B cell (primary cell): ENCODE results near the gene DROSHA. TPM values are rescaled to one million over a fixed set of nuclear protein-coding genes. Genes with fewer than 3 reads are reported as not detected.

Source experiments
- ATAC-seq: fragments of 200-7000 bp; cut with Tn5 transposase; one replicate; pipeline ENCODE4 v1.10.0; 2021; ENCODE audit warnings: low read depth, mild to moderate bottlenecking, moderate number of reproducible peaks, moderate library complexity
- CTCF ChIA-PET: fragments of 350-600 bp; sonication (Branson Sonifier 250); formaldehyde crosslinking; loops from one replicate; lab custom pipeline; 2021; ENCODE audit warnings: antibody characterized with exemption, inconsistent platforms; lab: Charles Lee
- POLR2A ChIA-PET: fragments of 350-600 bp; sonication (Branson Sonifier 250); formaldehyde crosslinking; loops from one replicate; lab custom pipeline; 2021; ENCODE audit warnings: antibody characterized with exemption; lab: Charles Lee
- DNase-seq: peaks from one replicate; pipeline ENCODE4 v3.0.0; 2013
- H2AFZ ChIP-seq: 2 replicates; pipeline ENCODE4 v1.6.1; 2012; ENCODE audit warnings: mild to moderate bottlenecking, low read depth, low read length; ENCODE audit not compliant: insufficient read depth, poor library complexity, severe bottlenecking
- H3K27ac ChIP-seq, 2 donors: 1 replicate in 1 of 2; 2 replicates in 1 of 2; pipeline ENCODE4 v1.5.1; 2012 to 2013; ENCODE audit warnings: low read length in 2 of 2, mild to moderate bottlenecking in 2 of 2, moderate library complexity in 1 of 2
- H3K27me3 ChIP-seq, 4 experiments: fragments of 200-600 bp in 1 of 4; sonication (generic) in 1 of 4; replicated peaks in 1 of 4; 1 replicate in 2 of 4; 2 replicates in 2 of 4; pipeline versions ENCODE4 v1.6.1 to v1.7.0; 2013 to 2016; ENCODE audit warnings: low read length in 3 of 4, mild to moderate bottlenecking in 2 of 4, mixed read lengths in 1 of 4, moderate library complexity in 1 of 4; ENCODE audit not compliant: insufficient read depth in 4 of 4, control insufficient read depth in 3 of 4; ENCODE audit errors: control extremely low read depth in 1 of 4
- H3K36me3 ChIP-seq, 2 experiments: replicated peaks in 1 of 2; 1 replicate in 1 of 2; 2 replicates in 1 of 2; pipeline versions ENCODE4 v1.6.1 to v1.7.1; 2013; ENCODE audit warnings: low read length in 1 of 2; ENCODE audit not compliant: insufficient read depth in 2 of 2, control insufficient read depth in 1 of 2; ENCODE audit errors: control extremely low read depth in 1 of 2, extremely low read depth in 1 of 2
- H3K4me1 ChIP-seq, 2 donors: fragments of 200-600 bp in 1 of 2; sonication (generic) in 1 of 2; 1 replicate in 1 of 2; 2 replicates in 1 of 2; pipeline versions ENCODE4 v1.5.1 to v1.6.1; 2013 to 2017; ENCODE audit warnings: low read length in 2 of 2; ENCODE audit not compliant: control insufficient read depth in 2 of 2, insufficient read depth in 2 of 2
- H3K4me2 ChIP-seq: replicated peaks from 2 replicates; pipeline ENCODE3; 2012; ENCODE audit warnings: mild to moderate bottlenecking, low read depth, low read length; ENCODE audit not compliant: poor library complexity, severe bottlenecking
- H3K4me3 ChIP-seq, 5 experiments: fragments of 200-600 bp in 1 of 5; sonication (generic) in 1 of 5; 1 replicate in 3 of 5; 2 replicates in 2 of 5; pipeline versions ENCODE4 v1.5.1 to v1.7.0; 2011 to 2016; ENCODE audit warnings: low read length in 4 of 5, mild to moderate bottlenecking in 4 of 5, low read depth in 2 of 5, control low read depth in 1 of 5, moderate library complexity in 1 of 5; ENCODE audit not compliant: insufficient read depth in 1 of 5; ENCODE audit errors: control extremely low read depth in 1 of 5, extremely low read depth in 1 of 5
- H3K79me2 ChIP-seq: fragments of 200-600 bp; sonication (generic); one replicate; pipeline ENCODE4 v1.6.0; 2016; ENCODE audit warnings: low read length; ENCODE audit not compliant: control insufficient read depth, insufficient read depth
- H3K9ac ChIP-seq: fragments of 200-600 bp; sonication (generic); 2 replicates; pipeline ENCODE4 v1.6.1; 2017; ENCODE audit warnings: mild to moderate bottlenecking, low read length, moderate library complexity
- H3K9me3 ChIP-seq, 3 donors: one replicate each; pipeline versions ENCODE4 v1.6.1 to v1.7.1; 2013; ENCODE audit warnings: low read length in 2 of 3; ENCODE audit not compliant: control insufficient read depth in 2 of 3, insufficient read depth in 1 of 3; ENCODE audit errors: control extremely low read depth in 1 of 3
- H4K20me1 ChIP-seq: 2 replicates; pipeline ENCODE4 v1.6.0; 2012; ENCODE audit warnings: mild to moderate bottlenecking, low read length; ENCODE audit not compliant: insufficient read depth, control insufficient read depth, poor library complexity, severe bottlenecking
- H3K27ac Mint-ChIP-seq: one replicate; pipeline ENCODE4 v1.8.0; 2021; ENCODE audit warnings: mixed read lengths
- H3K27me3 Mint-ChIP-seq: one replicate; pipeline ENCODE4 v1.8.0; 2021; ENCODE audit warnings: mixed read lengths
- H3K4me1 Mint-ChIP-seq: one replicate; pipeline ENCODE4 v1.8.0; 2021; ENCODE audit warnings: mixed read lengths
- H3K4me3 Mint-ChIP-seq: one replicate; pipeline ENCODE4 v1.8.0; 2021; ENCODE audit warnings: mixed read lengths
- H3K9me3 Mint-ChIP-seq: one replicate; pipeline ENCODE4 v1.8.0; 2022; ENCODE audit warnings: mixed read lengths; ENCODE audit not compliant: insufficient read depth
- CTCF ChIP-seq: fragments of 200-600 bp; IDR thresholded peaks from one replicate; pipeline ENCODE4 v1.8.0; 2022; ENCODE audit warnings: antibody characterized with exemption, mild to moderate bottlenecking
- EZH2 ChIP-seq: IDR thresholded peaks from 2 replicates; pipeline ENCODE4 v1.6.1; 2012; ENCODE audit warnings: borderline replicate concordance, low read depth, mild to moderate bottlenecking, moderate library complexity, low read length; ENCODE audit not compliant: insufficient read depth, poor library complexity, severe bottlenecking
- WGBS: methylation state at CpG from one replicate; pipeline ENCODE4 v1.1.5; 2013; ENCODE audit warnings: missing lambda C conversion rate; ENCODE audit not compliant: insufficient coverage; 5-methylcytosine and 5-hydroxymethylcytosine counted together
- intact Hi-C: fragments of 100-400 bp; cut with micrococcal nuclease; formaldehyde crosslinking; loops from one replicate; pipeline ENCODE4 v1.10.0; 2022
- polyA plus RNA-seq: library from polyadenylated mRNA; depleted of rRNA; stranded (reverse); fragments of >200 nt; gene quantifications from 2 replicates; pipeline ENCODE4 v1.2.3, GENCODE V29; 2012
- total RNA-seq, 2 donors: library from RNA; stranded (reverse); fragments of 120-200 nt in 1 of 2; gene quantifications; 1 replicate in 1 of 2; 2 replicates in 1 of 2; pipeline versions ENCODE4 v1.2.3 to v1.2.4, GENCODE V29; 2013 to 2022

The DROSHA gene
- total and polyA plus RNA-seq, 2 donors (not counting 1 experiment from before 2014, with no cell fraction given): 31.2 to 62.4 TPM

DNA sequence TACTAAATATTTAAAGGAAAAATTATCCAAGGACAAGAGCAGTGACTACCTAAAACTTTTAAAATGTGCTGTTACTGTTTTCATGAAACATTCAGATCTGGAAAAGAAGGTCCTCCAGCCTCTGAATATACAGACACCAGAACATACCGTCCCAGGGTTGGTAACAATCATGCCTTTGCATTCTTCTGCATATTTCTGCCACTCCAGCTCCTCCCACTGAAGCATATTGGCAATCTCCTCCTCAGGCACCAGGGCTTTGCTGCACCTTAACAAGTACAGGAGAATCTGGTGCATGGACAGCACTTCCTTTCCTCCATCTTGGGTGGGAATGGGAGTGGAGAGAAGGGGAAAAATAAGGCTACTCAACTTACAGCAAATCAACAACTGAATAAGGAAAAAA, 60.0 kb downstream of the DROSHA start:
- no peak for DNase-seq
- no peak overlapping the region for H3K9ac ChIP-seq
- no peak overlapping the region for H3K27ac ChIP-seq
- no peak for ATAC-seq
- H3K36me3 ChIP-seq: peaks cover 8 to 22% of the 10 kb centered on the region in 2 experiments
- no peaks in the 10 kb centered on the region for H3K9me3 ChIP-seq
- TF ChIP-seq CTCF (no peak), EZH2 (no peak)
- ChIA-PET CTCF (no interaction called here), POLR2A (no interaction called here)
- no peak overlapping the region for H3K4me3 Mint-ChIP-seq
- no peak overlapping the region for H3K27ac Mint-ChIP-seq
- H4K20me1 ChIP-seq: no peaks in the 10 kb centered on the region
- H3K9me3 Mint-ChIP-seq: no peaks in the 10 kb centered on the region
- H3K4me3 ChIP-seq: no peak overlapping the region
- no peak overlapping the region for H2AFZ ChIP-seq
- no peak overlapping the region for H3K4me2 ChIP-seq
- intact Hi-C loops: no loop called here
- no peaks in the 10 kb centered on the region for H3K27me3 ChIP-seq
- H3K4me1 ChIP-seq: no peaks in the 10 kb centered on the region
- H3K4me1 Mint-ChIP-seq: no peaks in the 10 kb centered on the region
- no peaks in the 10 kb centered on the region for H3K27me3 Mint-ChIP-seq
- 80% methylated on average over 1 of the region's 1 CpG for WGBS
- H3K79me2 ChIP-seq: no peaks in the 10 kb centered on the region

DNA sequence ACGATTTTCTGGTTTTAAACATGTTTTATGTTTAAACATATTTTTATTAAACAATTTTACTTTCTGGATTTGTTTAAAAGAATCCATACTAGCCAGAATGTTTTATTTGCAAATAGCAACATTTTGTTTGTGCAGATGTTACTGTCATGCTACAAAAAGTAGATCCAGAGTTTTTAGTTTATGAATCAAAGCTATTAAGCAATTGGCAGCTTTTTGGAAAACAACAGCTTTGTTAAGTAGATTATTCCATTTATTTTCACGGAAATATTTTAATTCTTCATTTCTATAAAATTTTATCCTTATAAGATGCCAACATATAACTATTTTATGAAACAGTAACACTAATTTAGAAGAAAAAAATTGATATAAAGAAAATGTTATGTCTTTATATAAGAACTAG, 60.9 kb downstream of the DROSHA start:
- H3K27ac ChIP-seq: no peak overlapping the region
- H3K27ac Mint-ChIP-seq: no peak overlapping the region

More for the DNA sequence above, 60.9 kb downstream of the DROSHA start:
- Histone ChIP-seq H3K9ac (no peak overlapping the region), H3K4me1 (no peaks in the 10 kb centered on the region), H2AFZ (no peak overlapping the region), H3K4me2 (no peak overlapping the region), H3K27me3 (no peaks in the 10 kb centered on the region), H3K9me3 (no peaks in the 10 kb centered on the region), H4K20me1 (no peaks in the 10 kb centered on the region), H3K36me3 (peaks cover 9 to 25% of the 10 kb centered on the region in 2 experiments), H3K4me3 (no peak overlapping the region), H3K79me2 (no peaks in the 10 kb centered on the region)
- CTCF ChIA-PET: no interaction called here
- no peak for ATAC-seq
- no peaks in the 10 kb centered on the region for H3K27me3 Mint-ChIP-seq
- no peak for DNase-seq
- no peaks in the 10 kb centered on the region for H3K4me1 Mint-ChIP-seq
- intact Hi-C loops: no loop called here
- POLR2A ChIA-PET: no interaction called here
- WGBS: no CpG with 5 or more reads among the region's 2 CpGs
- H3K4me3 Mint-ChIP-seq: no peak overlapping the region
- TF ChIP-seq CTCF (no peak), EZH2 (no peak)
- peaks cover under 1% of the 10 kb centered on the region for H3K9me3 Mint-ChIP-seq
